ENCODE data around the gene OMA1.
A peak's percentile ranks its signal among the peaks of the same experiment; 100 is the strongest.
"Not testable (repeated sequence)": the region's sequence is repeated elsewhere in the genome, so short reads cannot be mapped to it uniquely, and the experiment has no call there.

OMA1 gene

DNA sequence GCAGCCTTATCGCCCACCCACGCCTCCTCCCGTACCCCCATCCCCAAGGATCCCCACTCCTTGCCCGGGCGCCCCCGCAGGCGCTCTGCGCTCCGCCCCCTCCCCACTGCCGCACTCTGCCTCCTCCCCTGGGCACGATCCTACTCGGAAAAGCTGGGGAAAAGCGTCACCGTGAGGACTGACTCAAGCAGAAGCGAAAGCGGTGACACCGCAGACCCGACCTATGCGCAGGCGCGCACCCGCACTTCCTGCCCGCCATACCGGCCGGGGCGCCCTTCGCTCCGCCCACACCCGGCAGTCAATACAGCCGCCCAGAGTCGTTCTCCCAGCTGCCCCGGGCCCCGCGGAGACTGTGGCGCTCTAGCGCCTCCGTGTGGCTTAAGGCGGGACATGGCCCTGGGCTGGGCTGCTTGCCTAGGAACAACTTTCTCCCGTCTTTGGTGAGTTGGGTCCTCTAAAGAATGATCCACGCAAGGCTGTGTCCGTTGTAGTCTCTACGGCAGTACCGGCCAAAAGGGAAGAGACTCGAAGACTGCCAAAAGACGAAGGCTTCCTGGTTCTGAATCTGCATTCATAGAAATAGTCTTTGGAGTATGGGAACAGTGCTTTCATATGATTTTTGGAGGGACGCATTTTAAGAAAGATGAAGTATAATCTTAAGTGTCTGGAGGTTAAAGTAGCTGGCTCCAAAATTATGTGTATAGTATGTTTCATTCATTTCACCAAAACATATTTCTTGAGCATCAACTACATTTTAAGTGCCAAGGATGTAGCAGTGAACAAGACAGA lies at the start of gene OMA1:
OMA1 (minus strand) TSS at position 207 of the 789 bp plus-strand sequence. CDS start 7,432 bp downstream, outside the sequence.
- peak; percentile 94 to 96 for DNase-seq (ENCODE audit: low read depth in 2 of 2)

DNA sequence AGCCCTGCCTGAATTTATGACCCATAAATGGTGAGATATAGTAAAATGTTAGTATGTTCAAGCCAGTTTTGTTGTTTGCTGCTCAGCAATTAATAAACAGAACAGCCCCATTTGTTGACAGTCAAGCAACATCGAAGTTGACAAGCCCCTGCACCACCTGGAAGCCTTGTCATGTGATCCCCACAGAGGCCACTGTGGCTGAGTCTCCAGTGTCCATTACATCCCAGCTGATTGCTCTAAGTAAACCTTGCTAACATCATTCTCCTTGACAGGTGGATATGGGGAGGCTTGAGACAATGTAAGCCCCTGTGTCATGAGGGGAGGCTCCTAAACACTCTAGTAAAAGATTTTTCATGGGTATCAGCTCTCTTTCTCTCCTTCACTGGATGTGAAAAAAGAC lies 48.0 kb upstream of the OMA1 start:
- no peak for DNase-seq (ENCODE audit: low read depth in 2 of 2)

DNA sequence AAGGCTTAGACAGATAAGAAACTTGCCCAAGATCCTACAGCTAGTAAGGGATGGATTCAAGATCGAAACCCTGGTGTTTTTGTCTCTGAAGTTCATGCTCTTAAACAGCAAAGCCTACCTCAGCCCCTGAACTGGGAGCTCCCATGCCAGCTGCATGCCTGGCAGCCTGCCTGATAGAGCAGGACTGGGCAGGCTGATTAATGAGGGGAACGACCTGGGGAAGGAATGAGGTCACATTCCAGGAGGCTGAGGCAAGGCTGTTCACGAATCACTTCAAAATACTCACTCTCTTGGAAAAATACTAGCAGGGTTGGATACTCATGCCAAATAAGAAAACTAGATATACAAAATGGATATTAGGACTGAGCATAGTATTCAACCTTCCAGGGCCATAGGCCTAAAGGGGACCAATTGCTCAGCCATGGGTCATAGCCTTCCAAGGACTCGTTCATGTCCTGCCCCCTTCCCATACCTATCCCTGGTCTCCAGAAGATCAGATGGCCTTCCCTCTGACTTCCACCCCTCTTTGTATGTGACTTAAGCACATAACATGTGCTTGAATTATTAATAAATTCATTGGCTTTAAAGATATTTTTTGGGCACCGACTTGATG lies 46.1 kb upstream of the OMA1 start:
- DNase-seq (ENCODE audit: low read depth in 2 of 2), result no peak

DNA sequence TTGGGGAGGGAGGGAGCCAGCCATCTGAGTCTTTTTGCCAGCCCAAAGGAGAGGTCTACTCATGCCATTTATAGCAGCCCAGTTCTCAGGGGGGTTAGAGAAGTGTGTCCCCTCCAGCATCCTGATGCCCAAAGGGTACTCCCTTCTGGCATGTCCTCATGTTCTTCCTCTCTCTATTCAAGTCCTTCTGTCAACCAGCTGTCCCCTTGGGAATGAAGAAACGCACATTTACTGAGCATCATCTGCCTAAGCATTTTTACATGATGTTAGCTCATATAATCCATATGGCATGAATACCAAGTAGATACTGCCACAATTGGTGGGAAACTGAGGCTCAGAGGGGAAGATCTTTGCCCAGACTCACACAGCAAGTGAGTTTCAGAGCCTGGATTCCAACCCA lies 45.3 kb upstream of the OMA1 start:
- no peak for DNase-seq (ENCODE audit: low read depth in 2 of 2)

DNA sequence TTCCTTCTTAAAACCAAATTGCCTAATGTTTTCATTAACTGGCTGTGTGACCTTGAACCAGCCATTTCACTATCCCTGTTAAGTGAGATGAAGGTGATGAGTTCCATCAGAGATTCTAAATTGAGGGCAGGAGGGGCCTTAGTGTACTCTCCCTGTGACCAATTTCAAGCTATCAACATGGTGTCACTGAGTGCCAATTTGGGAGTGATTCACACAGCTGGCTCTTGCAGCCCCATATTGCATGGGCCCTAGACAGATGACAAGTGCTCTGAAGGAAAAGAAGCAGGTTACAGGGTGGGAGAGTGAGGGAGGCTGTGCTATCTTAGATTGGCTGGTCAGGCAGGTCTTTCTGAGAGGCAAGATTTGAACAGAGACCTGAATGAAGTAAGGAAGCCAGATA lies 43.5 kb upstream of the OMA1 start:
- DNase-seq (ENCODE audit: low read depth in 2 of 2), result no peak

DNA sequence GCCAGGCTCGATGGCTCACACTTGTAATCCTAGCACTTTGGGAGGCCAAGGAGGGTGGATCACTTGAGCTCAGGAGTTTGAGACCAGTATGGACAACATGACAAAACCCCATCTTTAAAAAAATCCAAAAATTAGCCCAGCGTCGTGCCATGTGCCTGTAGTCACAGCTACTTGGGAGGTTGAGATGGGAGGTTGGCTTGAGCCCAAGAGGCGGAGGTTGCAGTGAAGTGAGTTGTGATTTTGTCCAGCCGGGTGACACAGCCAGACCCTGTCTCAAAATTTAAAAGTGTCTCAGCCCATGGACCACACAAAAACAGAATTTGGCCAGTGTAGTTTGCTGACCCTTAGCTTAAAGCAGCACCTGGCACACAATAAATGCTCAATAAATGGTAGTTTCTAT lies 41.9 kb upstream of the OMA1 start:
- DNase-seq (ENCODE audit: low read depth in 2 of 2), result no peak

DNA sequence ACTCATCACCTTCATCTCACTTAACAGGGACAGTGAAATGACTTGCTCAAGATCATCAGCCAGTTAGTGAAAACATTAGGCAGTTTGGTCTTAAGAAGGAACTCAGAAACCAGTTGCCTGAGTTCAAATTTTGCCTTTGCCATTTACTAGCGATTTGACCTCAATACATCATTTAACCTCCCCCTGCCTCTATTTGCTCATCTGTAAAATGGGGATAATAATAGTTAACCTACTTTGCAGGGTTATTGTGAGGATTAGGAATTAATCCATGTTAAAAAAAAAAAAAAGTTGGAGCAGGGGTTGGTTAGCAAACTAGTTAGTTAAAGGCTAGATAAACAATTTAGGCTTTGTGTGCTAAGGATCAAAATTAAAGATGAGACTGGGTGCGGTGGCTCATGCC lies 41.1 kb upstream of the OMA1 start:
- DNase-seq (ENCODE audit: low read depth in 2 of 2), result no peak

DNA sequence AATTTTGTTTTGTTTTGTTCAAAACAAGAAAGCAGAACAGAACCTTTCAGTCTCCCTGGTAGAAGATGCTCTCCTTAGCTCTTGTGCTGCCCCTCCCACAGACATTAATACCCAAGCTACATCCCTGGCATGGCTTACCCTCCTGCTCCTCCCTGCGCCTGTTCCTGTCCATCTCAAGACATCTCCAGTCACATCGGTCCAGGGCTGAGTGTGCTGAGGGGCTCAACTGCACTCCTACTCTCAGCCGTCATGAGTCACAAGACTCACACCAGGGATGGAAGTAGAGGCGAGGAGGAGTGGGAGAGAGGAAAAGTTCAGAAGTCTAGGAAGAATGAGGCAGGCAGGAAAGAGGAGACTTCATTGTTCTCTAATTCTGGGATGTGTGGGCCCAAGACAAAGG lies 39.7 kb upstream of the OMA1 start:
- no peak for DNase-seq (ENCODE audit: low read depth in 2 of 2)

DNA sequence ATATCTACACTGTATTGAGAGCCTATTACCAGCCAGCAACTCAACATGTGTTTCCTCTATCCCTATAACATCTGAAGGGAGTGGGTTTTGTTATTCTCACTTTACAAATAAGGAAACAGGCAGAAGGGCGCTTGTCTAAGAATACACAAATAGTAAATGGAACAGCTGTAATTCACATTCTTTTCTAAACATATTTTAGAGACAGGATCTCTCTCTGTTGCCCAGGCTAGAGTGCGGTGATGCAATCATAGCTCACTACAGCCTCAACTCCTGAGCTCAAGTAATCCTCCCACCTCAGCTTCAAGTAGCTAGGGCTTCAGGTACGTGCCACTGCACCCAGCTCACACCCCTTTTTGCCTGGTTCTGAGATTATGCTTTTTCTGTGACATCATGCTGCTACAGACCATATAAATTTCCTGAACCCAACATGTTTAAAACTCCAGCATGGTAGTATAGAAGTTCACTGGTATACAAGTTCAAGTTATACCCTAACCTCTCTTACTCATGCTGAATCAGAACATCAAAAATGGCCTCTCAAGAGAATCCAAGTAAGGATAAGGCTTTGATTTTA lies 39.1 kb upstream of the OMA1 start:
- no peak for DNase-seq (ENCODE audit: low read depth in 2 of 2)

DNA sequence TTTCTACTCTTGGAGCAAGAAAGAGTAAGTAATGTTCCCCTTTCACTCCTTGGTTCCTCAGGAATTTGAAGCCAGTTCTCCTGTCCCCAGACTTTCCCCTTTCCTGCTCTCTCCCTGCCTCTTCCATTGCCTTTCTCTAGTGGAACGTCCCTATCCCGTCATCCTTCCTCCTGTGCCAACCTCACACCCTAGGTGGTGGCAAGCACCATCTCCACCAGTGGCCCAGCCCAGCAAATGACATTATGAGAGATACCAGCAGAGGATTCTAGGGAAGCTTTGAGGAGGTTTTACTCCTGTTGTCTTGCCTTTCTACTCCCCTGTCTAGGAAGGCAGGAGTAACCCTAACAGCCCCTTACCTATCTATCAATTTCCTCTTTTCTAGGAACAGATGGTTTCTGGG lies 38.6 kb upstream of the OMA1 start:
- DNase-seq (ENCODE audit: low read depth in 2 of 2), result no peak

DNA sequence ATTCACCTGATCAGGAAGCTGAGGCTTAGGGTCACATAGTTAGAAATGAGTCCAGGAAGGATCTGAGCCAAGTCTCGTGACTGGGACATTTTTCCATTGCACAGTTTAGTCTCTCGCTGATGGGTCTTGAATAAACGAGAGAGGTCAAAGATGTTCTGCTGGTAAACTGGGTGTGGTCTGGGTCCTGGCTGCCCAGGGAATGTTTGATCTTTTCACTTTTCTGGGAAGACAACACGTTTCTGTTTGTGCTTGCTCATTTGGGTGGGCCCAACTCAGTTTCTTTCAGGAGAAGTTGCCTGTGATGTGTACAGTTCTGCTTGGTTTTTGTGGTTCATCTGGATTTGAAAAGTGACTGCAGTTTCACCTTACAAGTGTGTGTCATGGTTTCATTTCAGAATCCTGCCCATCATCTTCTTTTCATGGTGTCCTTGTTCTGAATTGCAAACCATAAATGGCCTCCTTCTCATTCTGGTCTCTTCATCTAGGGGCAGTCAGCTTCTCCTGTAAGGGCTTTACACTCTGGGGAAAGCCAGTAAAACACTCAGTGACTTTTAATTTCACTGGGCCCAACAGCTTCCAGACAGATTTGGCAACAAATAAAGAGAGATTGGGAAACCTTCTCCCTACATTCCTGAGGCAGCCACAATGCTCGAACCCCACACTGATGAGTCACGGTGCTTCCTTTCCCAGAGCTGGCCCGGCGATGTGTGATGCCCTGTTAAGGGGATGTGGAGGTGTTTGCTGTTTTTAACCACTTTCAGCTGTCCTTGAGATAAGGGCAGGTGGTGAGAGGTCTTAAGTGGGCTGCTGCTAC lies 37.8 kb upstream of the OMA1 start:
- DNase-seq (ENCODE audit: low read depth in 2 of 2), result no peak

DNA sequence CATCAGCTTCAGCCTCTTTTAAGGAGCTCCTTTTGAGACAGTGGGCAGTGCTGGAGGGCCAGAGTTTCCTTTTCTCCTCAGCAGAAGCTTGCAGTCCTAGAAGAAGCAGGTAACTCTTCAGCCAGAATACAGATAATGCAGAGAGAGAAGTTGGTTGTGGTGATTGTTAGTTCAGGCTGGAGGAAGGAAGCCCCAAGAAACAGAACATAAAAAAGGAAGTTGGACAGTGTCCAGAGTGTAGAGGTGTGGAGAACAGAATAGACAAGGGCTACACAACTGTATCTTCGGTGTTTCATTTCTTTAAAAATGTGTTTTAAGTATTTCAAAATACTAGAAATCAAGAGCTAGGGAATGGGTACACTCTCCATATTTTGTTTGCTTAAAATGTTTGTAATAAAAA lies 37.0 kb upstream of the OMA1 start:
- no peak for DNase-seq (ENCODE audit: low read depth in 2 of 2)

DNA sequence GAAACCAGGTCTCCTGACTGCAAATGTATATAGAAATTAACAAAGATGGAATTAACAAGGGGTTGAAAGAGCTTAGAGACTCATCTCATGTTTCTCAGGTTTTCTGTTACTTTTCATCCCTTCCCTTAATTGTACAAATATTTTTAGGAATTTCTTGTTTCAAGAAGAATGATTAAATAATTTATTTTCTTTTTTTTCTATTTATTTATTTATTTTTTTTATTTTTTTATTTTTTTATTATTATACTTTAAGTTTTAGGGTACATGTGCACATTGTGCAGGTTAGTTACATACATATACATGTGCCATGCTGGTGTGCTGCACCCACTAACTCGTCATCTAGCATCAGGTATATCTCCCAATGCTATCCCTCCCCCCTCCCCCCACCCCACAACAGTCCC lies 35.6 kb upstream of the OMA1 start:
- DNase-seq (ENCODE audit: low read depth in 2 of 2), result not testable (repeated sequence)

DNA sequence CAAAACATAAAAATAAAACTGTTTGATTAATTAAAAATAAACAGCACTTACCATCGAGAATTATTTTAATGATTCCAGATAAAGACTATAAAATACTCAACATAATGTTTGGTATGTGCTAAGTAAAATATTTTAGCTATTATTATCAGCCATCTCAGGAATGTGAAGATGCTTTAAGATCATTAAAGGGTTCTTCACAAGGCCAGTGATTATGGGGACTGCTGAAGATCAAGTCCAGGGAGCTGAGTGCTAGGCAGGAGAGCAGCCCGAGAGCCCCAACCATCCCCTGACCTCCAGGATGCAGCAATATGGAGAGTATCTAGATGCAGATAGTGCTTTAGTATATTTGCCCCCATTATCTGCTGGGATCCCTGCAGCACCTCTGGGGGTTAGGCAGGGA lies 35.1 kb upstream of the OMA1 start:
- DNase-seq (ENCODE audit: low read depth in 2 of 2), result no peak

DNA sequence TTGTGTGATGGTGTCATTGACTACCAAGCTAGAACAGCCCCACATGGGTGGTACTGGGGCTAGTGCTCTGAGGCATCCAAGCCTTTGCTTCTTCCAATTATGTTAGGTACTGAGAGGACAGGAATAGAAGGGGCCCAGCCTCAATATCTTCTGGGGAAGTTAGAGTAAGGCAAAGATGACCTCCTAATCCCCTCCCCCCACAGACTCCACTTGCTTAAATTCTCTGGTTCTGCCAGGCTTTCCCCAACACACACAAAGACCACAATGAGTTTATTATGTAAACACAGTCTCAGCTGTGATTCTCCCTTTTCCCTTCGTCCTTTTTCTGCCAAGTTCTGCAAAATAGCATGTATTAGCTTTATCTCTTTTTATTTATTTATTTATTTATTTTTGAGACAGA lies 33.7 kb upstream of the OMA1 start:
- no peak for DNase-seq (ENCODE audit: low read depth in 2 of 2)

DNA sequence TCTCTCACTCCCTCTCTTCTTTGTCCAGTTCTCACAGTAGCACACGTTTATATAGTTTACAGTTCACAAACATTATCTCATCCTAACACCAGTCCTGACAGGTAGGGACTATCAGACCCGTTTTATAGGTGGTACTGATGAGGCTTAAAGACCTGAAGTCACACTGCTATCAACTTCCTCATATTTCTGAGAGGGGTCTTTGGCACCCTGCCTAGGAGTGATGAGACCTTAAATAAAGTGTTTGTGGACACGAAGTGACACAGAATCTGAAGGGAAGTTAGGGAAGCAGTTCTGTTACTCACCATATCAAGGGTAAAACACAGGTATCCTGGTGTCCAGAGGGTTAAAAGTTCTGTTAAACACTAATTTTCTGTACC lies 31.1 kb upstream of the OMA1 start:
- no peak for DNase-seq (ENCODE audit: low read depth in 2 of 2)

DNA sequence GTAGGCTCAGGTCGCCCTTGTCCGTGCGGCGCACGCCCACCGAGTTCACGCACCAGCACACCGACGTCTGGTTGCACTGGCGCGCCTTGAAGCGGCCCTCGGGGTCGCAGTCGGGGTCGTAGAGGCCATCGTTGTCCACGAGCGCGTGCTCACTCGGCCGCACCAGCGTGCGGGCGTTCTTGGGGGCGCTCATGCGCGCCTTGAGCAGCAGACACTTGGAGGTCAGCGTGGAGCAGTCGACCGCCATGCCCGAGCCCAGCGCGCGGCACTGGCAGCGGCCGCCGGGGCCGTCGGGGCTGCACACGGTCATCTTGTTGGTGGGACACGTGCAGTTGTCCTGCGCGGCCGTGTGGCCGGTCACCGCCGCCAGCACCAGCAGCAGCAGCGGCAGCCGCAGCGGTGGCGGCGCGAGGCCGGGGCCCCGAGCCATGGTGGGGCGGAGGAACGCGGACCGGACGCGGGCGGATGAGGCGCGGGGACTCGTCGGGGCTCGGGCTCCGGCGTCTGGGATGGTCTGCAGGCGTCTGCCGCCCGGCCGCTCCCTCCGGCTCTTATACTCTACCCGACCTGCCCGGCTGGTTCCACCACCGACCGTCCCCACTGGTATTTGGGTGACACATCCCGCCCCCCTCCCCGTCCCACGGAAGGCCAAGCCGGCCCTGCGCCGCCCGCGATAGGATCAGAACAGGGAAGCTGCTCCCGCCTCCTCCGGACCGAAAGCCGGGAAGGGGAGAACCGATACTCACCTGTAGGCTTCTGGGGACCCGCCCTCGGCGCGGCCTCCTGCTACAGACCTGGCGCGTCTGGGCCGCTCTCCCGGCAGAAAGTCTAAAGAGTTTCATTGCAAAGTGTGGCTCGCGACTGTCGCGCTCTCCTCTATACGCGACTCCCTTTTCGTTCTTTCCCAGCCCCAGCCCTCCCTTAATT lies 30.5 kb upstream of the OMA1 start, which contains the start of gene TACSTD2:
TACSTD2 (minus strand) TSS at position 526 of the 927 bp plus-strand sequence; CDS start at position 430, 96 bp downstream.
- no peak for DNase-seq (ENCODE audit: low read depth in 2 of 2)

DNA sequence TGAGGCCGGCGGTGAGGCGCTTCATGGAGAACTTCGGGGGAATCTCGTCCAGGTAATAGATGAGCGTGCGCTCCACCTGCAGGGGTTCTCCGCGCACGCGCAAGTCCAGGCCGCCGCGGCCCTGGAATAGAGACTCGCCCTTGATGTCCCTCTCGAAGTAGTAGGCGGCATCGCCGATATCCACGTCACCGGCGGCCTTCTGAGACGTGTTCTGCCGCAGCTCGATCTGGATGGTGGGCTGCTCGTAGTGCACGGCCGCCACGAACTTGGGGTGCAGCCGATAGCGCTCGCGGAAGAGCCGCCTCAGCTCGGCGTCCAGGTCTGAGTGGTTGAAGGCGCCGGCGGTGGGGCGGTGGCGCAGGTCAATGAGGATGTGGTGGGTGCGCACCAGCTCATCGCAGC lies 29.8 kb upstream of the OMA1 start:
- DNase-seq (ENCODE audit: low read depth in 2 of 2), result no peak

DNA sequence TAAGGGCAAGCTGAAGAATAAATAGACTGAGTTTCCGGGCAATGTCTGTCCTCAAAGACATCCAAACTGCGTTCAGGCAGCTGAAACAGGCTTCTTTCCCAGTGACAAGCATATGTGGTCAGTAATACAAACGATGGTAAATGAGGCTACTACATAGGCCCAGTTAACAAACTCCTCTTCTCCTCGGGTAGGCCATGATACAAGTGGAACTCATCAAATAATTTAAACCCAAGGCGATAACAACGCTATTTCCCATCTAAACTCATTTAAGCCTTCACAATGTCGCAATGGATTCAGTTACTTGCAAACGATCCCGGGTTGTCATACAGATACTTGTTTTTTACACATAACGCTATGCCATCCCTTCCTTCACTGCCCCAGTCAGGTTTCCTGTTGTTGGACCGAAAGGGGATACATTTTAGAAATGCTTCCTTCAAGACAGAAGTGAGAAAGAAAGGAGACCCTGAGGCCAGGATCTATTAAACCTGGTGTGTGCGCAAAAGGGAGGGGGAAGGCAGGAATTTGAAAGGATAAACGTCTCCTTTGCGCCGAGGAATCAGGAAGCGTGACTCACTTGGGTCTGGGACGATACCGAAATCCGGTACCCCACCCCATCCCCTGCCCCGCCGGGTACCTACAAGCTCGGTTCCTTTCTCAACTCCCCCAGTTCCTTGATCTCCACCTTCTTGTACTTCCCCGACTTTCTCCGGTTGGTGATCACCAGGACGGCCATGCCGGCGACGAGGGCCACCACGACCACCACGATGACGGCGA lies 29.2 kb upstream of the OMA1 start:
- DNase-seq (ENCODE audit: low read depth in 2 of 2), result no peak

DNA sequence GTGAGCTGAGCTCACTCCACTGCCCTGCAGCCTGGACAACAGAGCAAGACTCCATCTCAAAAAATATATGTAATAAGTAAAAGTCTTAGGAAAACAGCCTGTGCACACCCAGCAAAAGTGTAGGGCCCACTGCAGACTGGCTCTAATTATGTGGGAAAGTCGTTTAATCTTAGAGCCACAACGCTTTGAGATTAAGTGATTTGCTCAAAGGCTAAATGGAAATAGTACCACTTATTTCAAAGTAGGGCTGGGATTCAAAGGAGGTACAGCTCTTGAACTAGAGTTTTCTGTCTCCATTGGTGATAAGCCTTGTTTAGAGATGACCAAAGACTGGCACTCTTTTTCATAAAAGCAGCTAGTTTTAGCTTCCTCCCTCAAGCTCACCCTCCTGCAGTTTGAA lies 28.3 kb upstream of the OMA1 start:
- no peak for DNase-seq (ENCODE audit: low read depth in 2 of 2)

Measured in stimulated activated CD4-positive, alpha-beta T cell treated with anti-CD3 and anti-CD28 coated beads, Interleukin-15, amount 100 ng/mL, for 48 hours (primary cell).